B cell (primary cell): Measurements from ENCODE around the gene CISH. TPM values are rescaled to one million over a fixed set of nuclear protein-coding genes. Genes with fewer than 3 reads are reported as not detected.

ENCODE experiments used
- ATAC-seq: fragments of 200-7000 bp; cut with Tn5 transposase; one replicate; pipeline ENCODE4 v1.10.0; 2021; ENCODE audit warnings: low read depth, mild to moderate bottlenecking, moderate number of reproducible peaks, moderate library complexity
- CTCF ChIA-PET: fragments of 350-600 bp; sonication (Branson Sonifier 250); formaldehyde crosslinking; loops from one replicate; lab custom pipeline; 2021; ENCODE audit warnings: antibody characterized with exemption, inconsistent platforms; lab: Charles Lee
- POLR2A ChIA-PET: fragments of 350-600 bp; sonication (Branson Sonifier 250); formaldehyde crosslinking; loops from one replicate; lab custom pipeline; 2021; ENCODE audit warnings: antibody characterized with exemption; lab: Charles Lee
- DNase-seq: peaks from one replicate; pipeline ENCODE4 v3.0.0; 2013
- H2AFZ ChIP-seq: 2 replicates; pipeline ENCODE4 v1.6.1; 2012; ENCODE audit warnings: mild to moderate bottlenecking, low read depth, low read length; ENCODE audit not compliant: insufficient read depth, poor library complexity, severe bottlenecking
- H3K27ac ChIP-seq, 2 donors: 1 replicate in 1 of 2; 2 replicates in 1 of 2; pipeline ENCODE4 v1.5.1; 2012 to 2013; ENCODE audit warnings: low read length in 2 of 2, mild to moderate bottlenecking in 2 of 2, moderate library complexity in 1 of 2
- H3K27me3 ChIP-seq, 4 experiments: fragments of 200-600 bp in 1 of 4; sonication (generic) in 1 of 4; replicated peaks in 1 of 4; 1 replicate in 2 of 4; 2 replicates in 2 of 4; pipeline versions ENCODE4 v1.6.1 to v1.7.0; 2013 to 2016; ENCODE audit warnings: low read length in 3 of 4, mild to moderate bottlenecking in 2 of 4, mixed read lengths in 1 of 4, moderate library complexity in 1 of 4; ENCODE audit not compliant: insufficient read depth in 4 of 4, control insufficient read depth in 3 of 4; ENCODE audit errors: control extremely low read depth in 1 of 4
- H3K36me3 ChIP-seq, 2 experiments: replicated peaks in 1 of 2; 1 replicate in 1 of 2; 2 replicates in 1 of 2; pipeline versions ENCODE4 v1.6.1 to v1.7.1; 2013; ENCODE audit warnings: low read length in 1 of 2; ENCODE audit not compliant: insufficient read depth in 2 of 2, control insufficient read depth in 1 of 2; ENCODE audit errors: control extremely low read depth in 1 of 2, extremely low read depth in 1 of 2
- H3K4me1 ChIP-seq, 2 donors: fragments of 200-600 bp in 1 of 2; sonication (generic) in 1 of 2; 1 replicate in 1 of 2; 2 replicates in 1 of 2; pipeline versions ENCODE4 v1.5.1 to v1.6.1; 2013 to 2017; ENCODE audit warnings: low read length in 2 of 2; ENCODE audit not compliant: control insufficient read depth in 2 of 2, insufficient read depth in 2 of 2
- H3K4me2 ChIP-seq: replicated peaks from 2 replicates; pipeline ENCODE3; 2012; ENCODE audit warnings: mild to moderate bottlenecking, low read depth, low read length; ENCODE audit not compliant: poor library complexity, severe bottlenecking
- H3K4me3 ChIP-seq, 5 experiments: fragments of 200-600 bp in 1 of 5; sonication (generic) in 1 of 5; 1 replicate in 3 of 5; 2 replicates in 2 of 5; pipeline versions ENCODE4 v1.5.1 to v1.7.0; 2011 to 2016; ENCODE audit warnings: low read length in 4 of 5, mild to moderate bottlenecking in 4 of 5, low read depth in 2 of 5, control low read depth in 1 of 5, moderate library complexity in 1 of 5; ENCODE audit not compliant: insufficient read depth in 1 of 5; ENCODE audit errors: control extremely low read depth in 1 of 5, extremely low read depth in 1 of 5
- H3K79me2 ChIP-seq: fragments of 200-600 bp; sonication (generic); one replicate; pipeline ENCODE4 v1.6.0; 2016; ENCODE audit warnings: low read length; ENCODE audit not compliant: control insufficient read depth, insufficient read depth
- H3K9ac ChIP-seq: fragments of 200-600 bp; sonication (generic); 2 replicates; pipeline ENCODE4 v1.6.1; 2017; ENCODE audit warnings: mild to moderate bottlenecking, low read length, moderate library complexity
- H3K9me3 ChIP-seq, 3 donors: one replicate each; pipeline versions ENCODE4 v1.6.1 to v1.7.1; 2013; ENCODE audit warnings: low read length in 2 of 3; ENCODE audit not compliant: control insufficient read depth in 2 of 3, insufficient read depth in 1 of 3; ENCODE audit errors: control extremely low read depth in 1 of 3
- H4K20me1 ChIP-seq: 2 replicates; pipeline ENCODE4 v1.6.0; 2012; ENCODE audit warnings: mild to moderate bottlenecking, low read length; ENCODE audit not compliant: insufficient read depth, control insufficient read depth, poor library complexity, severe bottlenecking
- H3K27ac Mint-ChIP-seq: one replicate; pipeline ENCODE4 v1.8.0; 2021; ENCODE audit warnings: mixed read lengths
- H3K27me3 Mint-ChIP-seq: one replicate; pipeline ENCODE4 v1.8.0; 2021; ENCODE audit warnings: mixed read lengths
- H3K4me1 Mint-ChIP-seq: one replicate; pipeline ENCODE4 v1.8.0; 2021; ENCODE audit warnings: mixed read lengths
- H3K4me3 Mint-ChIP-seq: one replicate; pipeline ENCODE4 v1.8.0; 2021; ENCODE audit warnings: mixed read lengths
- H3K9me3 Mint-ChIP-seq: one replicate; pipeline ENCODE4 v1.8.0; 2022; ENCODE audit warnings: mixed read lengths; ENCODE audit not compliant: insufficient read depth
- EZH2 ChIP-seq: IDR thresholded peaks from 2 replicates; pipeline ENCODE4 v1.6.1; 2012; ENCODE audit warnings: borderline replicate concordance, low read depth, mild to moderate bottlenecking, moderate library complexity, low read length; ENCODE audit not compliant: insufficient read depth, poor library complexity, severe bottlenecking
- WGBS: methylation state at CpG from one replicate; pipeline ENCODE4 v1.1.5; 2013; ENCODE audit warnings: missing lambda C conversion rate; ENCODE audit not compliant: insufficient coverage; 5-methylcytosine and 5-hydroxymethylcytosine counted together
- intact Hi-C: fragments of 100-400 bp; cut with micrococcal nuclease; formaldehyde crosslinking; loops from one replicate; pipeline ENCODE4 v1.10.0; 2022
- polyA plus RNA-seq: library from polyadenylated mRNA; depleted of rRNA; stranded (reverse); fragments of >200 nt; gene quantifications from 2 replicates; pipeline ENCODE4 v1.2.3, GENCODE V29; 2012
- total RNA-seq, 2 donors: library from RNA; stranded (reverse); fragments of 120-200 nt in 1 of 2; gene quantifications; 1 replicate in 1 of 2; 2 replicates in 1 of 2; pipeline versions ENCODE4 v1.2.3 to v1.2.4, GENCODE V29; 2013 to 2022
- TF ChIP-seq, protein P1 (sequence below): fragments of 200-600 bp; IDR thresholded peaks from one replicate; pipeline ENCODE4 v1.8.0; 2022; ENCODE audit warnings: antibody characterized with exemption, mild to moderate bottlenecking

CISH gene
- total and polyA plus RNA-seq, 2 donors (not counting 1 experiment from before 2014, with no cell fraction given): 2.3 to 3.5 TPM

DNA sequence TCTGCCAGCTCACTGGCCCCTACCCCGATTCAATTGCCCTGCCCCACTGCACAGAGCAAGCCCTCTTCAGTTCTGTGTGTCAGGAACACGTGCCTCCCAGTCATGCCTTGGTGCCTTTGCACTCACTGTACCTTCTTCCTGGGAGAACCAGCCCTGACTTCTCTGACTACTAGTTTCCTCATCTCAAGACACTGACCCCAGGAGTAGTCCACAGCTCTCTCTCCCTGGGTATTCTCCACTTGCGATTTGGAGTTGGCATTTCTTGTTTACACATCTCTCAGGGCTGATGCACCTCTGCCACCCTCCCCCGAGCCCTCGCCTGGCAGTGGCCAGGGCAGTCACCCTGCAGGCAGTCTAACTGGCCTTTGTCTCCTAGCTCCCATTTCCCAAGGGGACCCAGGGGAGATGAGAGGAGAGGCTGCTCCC lies 5.7 kb downstream of the CISH start:
- H3K4me3 Mint-ChIP-seq: peak overlapping the region; percentile 37
- peak overlapping the region; percentile 31 for H3K4me2 ChIP-seq
- H2AFZ ChIP-seq: no peak overlapping the region
- no peaks in the 10 kb centered on the region for H3K9me3 ChIP-seq
- H3K4me1 ChIP-seq: peaks cover 37 to 53% of the 10 kb centered on the region in 2 donors
- H3K9ac ChIP-seq: no peak overlapping the region
- H3K27me3 Mint-ChIP-seq: no peaks in the 10 kb centered on the region
- H3K9me3 Mint-ChIP-seq: no peaks in the 10 kb centered on the region
- H4K20me1 ChIP-seq: no peaks in the 10 kb centered on the region
- H3K27ac ChIP-seq: no peak overlapping the region
- ATAC-seq: no peak
- no peak overlapping the region for H3K4me3 ChIP-seq
- ChIA-PET POLR2A (no interaction called here), CTCF (interaction anchor here (1.0 to 17.6 kb wide), 5 partner anchors 9 to 32 kb away, joined by 3 to 541 read pairs (median 5); partner anchors contain the start of genes C3orf18 and HEMK1)
- intact Hi-C loops: no loop called here
- no peaks in the 10 kb centered on the region for H3K27me3 ChIP-seq
- peaks cover 42% of the 10 kb centered on the region for H3K4me1 Mint-ChIP-seq
- DNase-seq: no peak
- H3K79me2 ChIP-seq: peaks cover 22% of the 10 kb centered on the region
- 69% methylated on average over 4 of the region's 5 CpGs for WGBS
- TF ChIP-seq, protein P1, sequence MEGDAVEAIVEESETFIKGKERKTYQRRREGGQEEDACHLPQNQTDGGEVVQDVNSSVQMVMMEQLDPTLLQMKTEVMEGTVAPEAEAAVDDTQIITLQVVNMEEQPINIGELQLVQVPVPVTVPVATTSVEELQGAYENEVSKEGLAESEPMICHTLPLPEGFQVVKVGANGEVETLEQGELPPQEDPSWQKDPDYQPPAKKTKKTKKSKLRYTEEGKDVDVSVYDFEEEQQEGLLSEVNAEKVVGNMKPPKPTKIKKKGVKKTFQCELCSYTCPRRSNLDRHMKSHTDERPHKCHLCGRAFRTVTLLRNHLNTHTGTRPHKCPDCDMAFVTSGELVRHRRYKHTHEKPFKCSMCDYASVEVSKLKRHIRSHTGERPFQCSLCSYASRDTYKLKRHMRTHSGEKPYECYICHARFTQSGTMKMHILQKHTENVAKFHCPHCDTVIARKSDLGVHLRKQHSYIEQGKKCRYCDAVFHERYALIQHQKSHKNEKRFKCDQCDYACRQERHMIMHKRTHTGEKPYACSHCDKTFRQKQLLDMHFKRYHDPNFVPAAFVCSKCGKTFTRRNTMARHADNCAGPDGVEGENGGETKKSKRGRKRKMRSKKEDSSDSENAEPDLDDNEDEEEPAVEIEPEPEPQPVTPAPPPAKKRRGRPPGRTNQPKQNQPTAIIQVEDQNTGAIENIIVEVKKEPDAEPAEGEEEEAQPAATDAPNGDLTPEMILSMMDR: no peak
- TF ChIP-seq EZH2: no peak
- H3K36me3 ChIP-seq: peaks cover 0 to 4% of the 10 kb centered on the region in 2 experiments
- peak overlapping the region; percentile 44 for H3K27ac Mint-ChIP-seq
